Measurements from ENCODE around the gene PNISR.
"Not testable (repeated sequence)": the region's sequence is repeated elsewhere in the genome, so short reads cannot be mapped to it uniquely, and the experiment has no call there.

PNISR gene

GRCh38 chr6:99424761-99425646 is at the start of gene PNISR:
Gene PNISR (minus strand): TSS chr6:99425308. CDS start chr6:99414659, 10,649 bp downstream.
- DNase-seq (ENCODE audit: low read depth): peak; percentile 98

- DNase-seq (ENCODE audit: low read depth): no peak
These were observed 48.6 kb upstream of the PNISR start for GRCh38 chr6:99473730-99474129.

- no peak for DNase-seq (ENCODE audit: low read depth)
These were observed 46.5 kb upstream of the PNISR start for GRCh38 chr6:99471638-99472037.

- DNase-seq (ENCODE audit: low read depth): peak; percentile 13
These were observed 42.5 kb upstream of the PNISR start for GRCh38 chr6:99467509-99468106.

DNA sequence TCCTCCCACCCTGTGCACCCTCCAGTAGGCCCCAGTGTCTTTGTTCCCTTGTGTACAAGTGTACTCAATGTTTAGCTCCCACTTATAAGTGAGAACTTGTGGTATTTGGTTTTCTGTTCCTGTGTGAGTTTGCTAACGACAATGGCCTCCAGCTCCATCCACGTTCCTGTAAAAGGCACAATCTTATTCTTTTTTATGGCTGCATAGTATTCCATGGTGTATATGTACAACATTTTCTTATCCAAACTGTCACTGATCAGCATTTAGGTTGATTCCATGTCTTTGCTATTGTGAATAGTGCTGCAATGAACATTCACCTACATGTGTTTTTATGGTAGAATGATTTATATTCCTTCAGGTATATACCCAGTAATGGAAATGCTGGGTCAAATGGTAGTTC is 34.0 kb upstream of the PNISR start:
- DNase-seq (ENCODE audit: low read depth): not testable (repeated sequence)

DNA sequence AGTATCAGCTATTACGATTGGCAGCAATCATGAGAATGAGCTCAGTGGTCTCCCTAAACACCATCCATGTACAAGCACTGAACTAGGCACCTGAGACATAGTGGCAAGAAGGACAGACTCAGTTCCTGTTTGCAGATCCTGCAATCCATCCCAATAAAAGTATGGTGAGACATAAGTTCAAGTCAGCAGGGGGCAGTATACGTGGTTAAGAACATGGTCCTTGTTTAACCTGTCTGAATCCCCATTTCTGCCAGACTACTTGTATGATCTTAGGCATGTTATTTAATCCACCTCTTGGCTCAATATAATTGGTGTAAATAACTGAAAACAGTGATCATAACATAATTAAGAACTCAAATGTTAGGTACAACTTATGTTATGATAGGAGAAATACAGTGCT is 33.2 kb upstream of the PNISR start:
- DNase-seq (ENCODE audit: low read depth): peak; percentile 8

GRCh38 chr6:99446076-99446475 is 21.0 kb upstream of the PNISR start:
- DNase-seq (ENCODE audit: low read depth): no peak

GRCh38 chr6:99434702-99435530 is 9.8 kb upstream of the PNISR start:
- DNase-seq (ENCODE audit: low read depth): peak; percentile 1

- no peak for DNase-seq (ENCODE audit: low read depth)
These were observed 7.8 kb upstream of the PNISR start for GRCh38 chr6:99432877-99433276.

DNA sequence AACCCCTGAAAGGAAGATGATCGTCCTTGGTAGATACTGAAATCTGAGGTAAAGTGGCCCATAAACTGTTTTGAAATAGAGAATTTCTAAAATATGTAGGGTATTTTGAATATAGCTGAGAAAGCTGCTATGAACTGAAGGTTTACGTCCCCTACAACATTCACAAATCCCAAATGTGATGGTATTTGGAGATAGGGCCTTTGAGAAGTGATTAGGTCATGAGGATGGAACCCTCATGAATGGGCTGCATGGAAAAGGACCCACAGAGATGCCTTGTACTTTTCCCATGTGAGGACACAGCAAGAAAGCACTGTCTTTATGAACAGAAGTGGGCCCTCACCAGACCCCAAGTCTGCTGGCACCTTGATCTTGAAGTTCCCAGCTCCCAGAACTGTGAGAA is 6.8 kb upstream of the PNISR start:
- no peak for DNase-seq (ENCODE audit: low read depth)

DNA sequence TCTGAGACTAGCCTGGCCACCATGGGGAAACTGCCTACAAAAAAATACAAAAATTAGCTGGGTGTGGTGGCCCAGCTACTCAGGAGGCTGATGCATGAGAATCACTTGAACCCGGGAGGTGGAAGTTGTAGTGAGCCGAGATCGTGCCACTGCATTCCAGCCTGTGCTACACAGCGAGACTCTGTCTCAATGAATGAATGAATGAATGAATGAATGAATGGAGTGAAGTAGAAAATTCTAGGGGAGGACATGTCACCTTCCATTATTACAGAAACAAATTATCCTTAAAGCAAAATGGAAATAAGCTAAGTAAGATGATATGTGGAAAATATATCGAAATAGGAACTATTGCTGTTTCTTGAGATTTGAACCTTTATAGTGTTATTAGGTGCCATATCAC is 2.9 kb upstream of the PNISR start:
- no peak for DNase-seq (ENCODE audit: low read depth)

- no peak for DNase-seq (ENCODE audit: low read depth)
These were observed 1.3 kb upstream of the PNISR start for GRCh38 chr6:99426451-99426757.

DNA sequence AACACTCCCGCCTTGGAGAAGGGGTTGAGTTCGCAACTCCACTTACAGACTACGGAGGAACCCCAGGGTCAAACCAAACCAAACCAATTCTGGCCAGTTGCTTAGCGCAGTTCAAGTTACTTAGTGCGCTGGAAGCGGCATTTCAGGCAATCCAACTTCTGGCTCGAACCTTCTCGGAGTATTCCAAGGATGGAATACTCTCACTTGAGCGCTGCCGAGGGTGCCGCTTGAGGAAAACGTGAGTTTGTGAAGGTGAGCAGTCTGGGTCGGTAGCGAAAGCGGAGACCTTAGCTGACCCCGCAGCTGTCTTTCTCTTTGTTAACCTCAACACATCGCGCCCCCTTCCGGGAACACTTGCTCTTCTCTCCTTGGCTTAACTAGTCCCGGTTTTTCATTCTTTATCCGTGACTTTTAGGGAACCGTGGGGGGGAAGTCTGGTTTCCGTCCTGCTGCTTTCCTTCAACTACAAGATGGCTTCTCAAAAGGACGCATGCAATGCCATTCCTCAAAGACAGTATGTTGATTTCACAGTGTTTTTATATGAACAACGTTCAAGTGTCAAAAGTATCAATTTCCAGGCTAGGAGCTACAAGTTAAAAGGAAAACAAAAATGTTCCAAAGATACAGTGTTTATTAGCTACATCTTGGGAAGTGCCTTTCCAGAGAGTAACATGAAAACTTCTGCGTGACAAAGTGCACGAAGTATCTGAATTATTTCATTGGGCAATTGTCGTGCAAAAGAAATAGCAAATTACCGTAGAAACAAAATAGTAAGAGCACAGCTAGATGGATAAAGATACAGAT is 741 bp upstream of the PNISR start:
- DNase-seq (ENCODE audit: low read depth): peak; percentile 91

DNA sequence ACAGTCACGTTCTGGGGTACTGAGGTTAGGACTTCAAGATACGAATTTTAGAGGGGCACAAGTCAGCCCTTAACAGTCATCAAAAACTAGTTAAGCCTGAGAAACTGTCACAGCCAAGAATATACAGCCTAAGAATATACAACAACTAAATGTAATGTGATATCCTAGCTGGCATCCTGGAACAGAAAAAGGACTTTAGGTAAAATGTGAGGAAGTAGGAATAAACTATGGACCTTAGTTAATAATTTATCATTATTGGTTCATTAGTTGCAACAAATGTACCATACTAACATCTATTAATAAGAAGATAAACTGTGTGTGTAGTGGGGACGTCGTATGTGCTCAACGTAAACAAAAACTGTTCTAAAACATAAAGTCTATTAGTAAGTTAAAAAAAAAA is 1.1 kb downstream of the PNISR start:
- DNase-seq (ENCODE audit: low read depth): no peak

DNA sequence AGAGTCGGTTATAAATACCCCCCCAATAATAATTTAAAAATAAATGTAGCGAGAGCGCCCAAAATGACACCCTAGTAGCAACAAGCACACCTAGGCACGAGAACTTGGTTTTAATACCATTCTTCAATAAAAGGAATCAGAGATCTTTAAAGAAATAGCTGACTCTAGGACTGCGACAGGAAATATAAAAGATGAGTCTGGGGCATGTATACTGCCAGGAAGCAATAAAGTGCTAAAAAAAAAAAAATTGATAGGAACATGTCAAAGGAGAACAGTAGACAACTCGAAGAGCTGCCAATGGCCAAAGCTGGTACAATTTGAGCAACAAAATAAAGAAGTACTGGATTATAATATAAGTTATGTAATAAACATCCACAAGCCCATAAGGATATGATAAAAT is 2.2 kb downstream of the PNISR start:
- DNase-seq (ENCODE audit: low read depth): no peak

GRCh38 chr6:99416892-99417767 is 8.0 kb downstream of the PNISR start:
- DNase-seq (ENCODE audit: low read depth): no peak

DNA sequence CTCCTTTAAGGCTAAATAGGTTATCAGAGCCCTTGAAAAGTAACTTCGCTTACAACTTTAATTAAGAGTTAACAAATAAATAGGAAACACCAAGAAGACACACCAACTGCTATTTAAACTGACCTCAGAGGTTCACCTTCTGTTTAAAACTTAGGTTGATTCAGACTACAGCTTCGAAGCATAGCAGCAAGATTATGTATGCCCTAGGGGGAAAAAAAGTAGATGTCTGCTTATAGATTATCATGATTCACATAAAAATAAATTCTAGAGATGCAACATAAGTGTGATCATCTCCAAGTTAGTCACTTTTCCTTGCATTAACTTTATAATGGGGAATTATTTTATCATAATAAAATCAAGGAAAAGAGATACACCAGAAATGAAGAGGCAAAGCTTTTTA is 8.9 kb downstream of the PNISR start:
- DNase-seq (ENCODE audit: low read depth): no peak

DNA sequence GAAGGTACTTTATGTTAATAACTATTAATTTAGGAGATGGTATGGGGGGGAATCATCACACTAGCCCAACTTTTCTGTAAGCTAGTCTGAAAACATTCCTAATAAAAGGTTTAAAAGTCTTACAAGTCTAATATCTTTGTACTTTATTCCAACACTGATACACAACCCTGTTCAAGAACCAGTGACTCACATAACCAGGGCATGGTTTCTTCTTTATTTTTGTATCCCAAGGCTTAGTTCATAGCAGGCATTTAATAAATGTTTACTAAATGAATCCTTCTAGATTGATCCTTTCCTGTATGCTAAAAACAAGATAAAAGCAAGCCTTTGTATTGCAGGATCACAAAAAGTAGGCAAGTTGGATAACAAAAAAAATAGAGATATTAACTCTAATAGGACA is 9.7 kb downstream of the PNISR start:
- DNase-seq (ENCODE audit: low read depth): no peak

- no peak for DNase-seq (ENCODE audit: low read depth)
These were observed 13.0 kb downstream of the PNISR start for GRCh38 chr6:99412065-99412464.

GRCh38 chr6:99409672-99410071 is 15.4 kb downstream of the PNISR start:
- no peak for DNase-seq (ENCODE audit: low read depth)

- no peak for DNase-seq (ENCODE audit: low read depth)
These were observed 18.0 kb downstream of the PNISR start for GRCh38 chr6:99407076-99407475.
